Calu3 (cell line): Measurements from ENCODE around the gene SLC22A23. TPM values are rescaled to one million over a fixed set of nuclear protein-coding genes. Genes with fewer than 3 reads are reported as not detected.

Experiments
- BruUV-seq: library from RNA; stranded (reverse); fragments of 400-500 nt; replicated peaks from 2 replicates; lab custom pipeline; 2021; lab: Mats Ljungman, UMichigan
- CTCF ChIA-PET: fragments of 300-600 bp; sonication (Branson Sonifier 250); formaldehyde crosslinking; loops from one replicate; lab custom pipeline; 2022; ENCODE audit warnings: antibody characterized with exemption; lab: Charles Lee
- DNase-seq: peaks from one replicate; pipeline ENCODE4 v3.0.0; 2022
- H3K27ac Mint-ChIP-seq: one replicate; pipeline ENCODE4 v1.8.0; 2022; ENCODE audit warnings: mixed read lengths; ENCODE audit not compliant: unreplicated experiment
- H3K27me3 Mint-ChIP-seq: one replicate; pipeline ENCODE4 v1.8.0; 2022; ENCODE audit warnings: mixed read lengths; ENCODE audit not compliant: unreplicated experiment
- H3K36me3 Mint-ChIP-seq: one replicate; pipeline ENCODE4 v1.8.0; 2022; ENCODE audit warnings: mild to moderate bottlenecking, moderate library complexity, mixed read lengths; ENCODE audit not compliant: insufficient read depth, unreplicated experiment
- H3K4me1 Mint-ChIP-seq: one replicate; pipeline ENCODE4 v1.8.0; 2022; ENCODE audit warnings: mild to moderate bottlenecking, low read depth, mixed read lengths; ENCODE audit not compliant: unreplicated experiment
- H3K4me3 Mint-ChIP-seq: one replicate; pipeline ENCODE4 v1.8.0; 2022; ENCODE audit warnings: mild to moderate bottlenecking, low read depth, moderate library complexity, mixed read lengths; ENCODE audit not compliant: unreplicated experiment
- H3K9me3 Mint-ChIP-seq: one replicate; pipeline ENCODE4 v1.8.0; 2022; ENCODE audit warnings: low read depth, mixed read lengths; ENCODE audit not compliant: unreplicated experiment
- intact Hi-C: fragments of 100-400 bp; cut with micrococcal nuclease; formaldehyde crosslinking; loops from one replicate; pipeline ENCODE4 v1.10.0; 2022; ENCODE audit not compliant: unreplicated experiment
- total RNA-seq: library from RNA; stranded (reverse); gene quantifications from 2 replicates; pipeline ENCODE4 v1.2.3, GENCODE V29; 2022
- TF ChIP-seq, protein P1 (sequence below): fragments of 200-600 bp; IDR thresholded peaks from one replicate; pipeline ENCODE4 v1.8.0; 2022; ENCODE audit warnings: antibody characterized with exemption; ENCODE audit not compliant: unreplicated experiment

Gene SLC22A23
- total RNA-seq, 1 experiment from 2014 or later = 3.9 TPM

DNA sequence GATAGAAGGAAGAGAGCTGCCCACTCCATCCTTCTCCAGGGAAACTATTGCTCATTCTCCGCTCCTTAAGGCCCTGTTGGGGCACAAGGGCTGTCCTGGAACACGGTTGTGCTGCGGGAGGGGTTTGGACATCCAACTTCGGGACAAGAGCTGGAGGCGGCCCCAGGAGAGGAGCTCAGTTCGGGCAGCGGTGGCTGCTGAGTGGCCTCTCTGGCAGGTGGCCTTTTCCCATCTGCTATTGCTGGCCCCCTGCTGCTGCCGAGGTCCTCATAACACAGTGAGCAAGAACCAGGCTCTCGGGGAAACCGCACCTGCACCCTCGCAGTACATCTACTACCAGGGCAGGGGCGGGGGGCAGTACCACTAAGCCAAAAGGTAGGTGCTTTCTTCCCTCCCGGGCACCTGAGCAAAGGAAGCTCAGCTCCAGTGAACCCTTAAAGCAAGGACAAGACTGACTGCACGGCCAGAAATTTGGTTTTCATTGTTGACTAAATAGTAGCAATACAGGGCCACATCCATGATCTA lies 134.4 kb downstream of the SLC22A23 start:
- Mint-ChIP-seq H3K36me3 (no peaks in the 10 kb centered on the region), H3K27me3 (peaks cover 18% of the 10 kb centered on the region), H3K27ac (no peak overlapping the region), H3K9me3 (no peaks in the 10 kb centered on the region), H3K4me3 (no peak overlapping the region), H3K4me1 (peaks cover 15% of the 10 kb centered on the region)
- intact Hi-C loops = no loop called here
- no peak for DNase-seq
- no TSS peak for BruUV-seq
- TF ChIP-seq, protein P1, sequence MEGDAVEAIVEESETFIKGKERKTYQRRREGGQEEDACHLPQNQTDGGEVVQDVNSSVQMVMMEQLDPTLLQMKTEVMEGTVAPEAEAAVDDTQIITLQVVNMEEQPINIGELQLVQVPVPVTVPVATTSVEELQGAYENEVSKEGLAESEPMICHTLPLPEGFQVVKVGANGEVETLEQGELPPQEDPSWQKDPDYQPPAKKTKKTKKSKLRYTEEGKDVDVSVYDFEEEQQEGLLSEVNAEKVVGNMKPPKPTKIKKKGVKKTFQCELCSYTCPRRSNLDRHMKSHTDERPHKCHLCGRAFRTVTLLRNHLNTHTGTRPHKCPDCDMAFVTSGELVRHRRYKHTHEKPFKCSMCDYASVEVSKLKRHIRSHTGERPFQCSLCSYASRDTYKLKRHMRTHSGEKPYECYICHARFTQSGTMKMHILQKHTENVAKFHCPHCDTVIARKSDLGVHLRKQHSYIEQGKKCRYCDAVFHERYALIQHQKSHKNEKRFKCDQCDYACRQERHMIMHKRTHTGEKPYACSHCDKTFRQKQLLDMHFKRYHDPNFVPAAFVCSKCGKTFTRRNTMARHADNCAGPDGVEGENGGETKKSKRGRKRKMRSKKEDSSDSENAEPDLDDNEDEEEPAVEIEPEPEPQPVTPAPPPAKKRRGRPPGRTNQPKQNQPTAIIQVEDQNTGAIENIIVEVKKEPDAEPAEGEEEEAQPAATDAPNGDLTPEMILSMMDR = no peak
- CTCF ChIA-PET = no interaction called here

DNA sequence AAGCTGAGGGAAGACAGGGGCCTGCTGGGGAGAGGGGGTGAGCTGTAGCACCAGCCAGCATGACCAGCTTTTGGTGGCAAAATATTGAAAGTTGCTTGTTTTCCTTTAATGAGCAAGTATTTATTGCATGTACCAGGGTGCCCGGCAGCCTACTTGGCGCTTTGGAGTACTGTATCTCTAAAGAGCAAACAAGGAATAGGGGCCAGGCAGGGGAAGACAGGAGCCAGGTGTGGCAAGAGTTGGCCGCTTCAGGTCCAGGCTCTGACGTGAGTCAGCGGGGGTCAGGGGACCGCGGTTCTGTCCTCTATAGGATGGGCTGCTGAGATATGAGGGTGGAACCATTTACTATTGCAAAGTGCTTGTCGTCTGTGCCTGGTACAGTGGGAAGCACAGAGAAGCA lies 135.0 kb downstream of the SLC22A23 start:
- no peaks in the 10 kb centered on the region for H3K9me3 Mint-ChIP-seq
- no TSS peak for BruUV-seq
- H3K4me3 Mint-ChIP-seq = no peak overlapping the region
- CTCF ChIA-PET = no interaction called here
- intact Hi-C loops = no loop called here
- no peaks in the 10 kb centered on the region for H3K36me3 Mint-ChIP-seq
- H3K27ac Mint-ChIP-seq = no peak overlapping the region
- TF ChIP-seq, protein P1 = no peak
- DNase-seq = no peak
- H3K4me1 Mint-ChIP-seq = peaks cover 15% of the 10 kb centered on the region
- peaks cover 23% of the 10 kb centered on the region for H3K27me3 Mint-ChIP-seq

DNA sequence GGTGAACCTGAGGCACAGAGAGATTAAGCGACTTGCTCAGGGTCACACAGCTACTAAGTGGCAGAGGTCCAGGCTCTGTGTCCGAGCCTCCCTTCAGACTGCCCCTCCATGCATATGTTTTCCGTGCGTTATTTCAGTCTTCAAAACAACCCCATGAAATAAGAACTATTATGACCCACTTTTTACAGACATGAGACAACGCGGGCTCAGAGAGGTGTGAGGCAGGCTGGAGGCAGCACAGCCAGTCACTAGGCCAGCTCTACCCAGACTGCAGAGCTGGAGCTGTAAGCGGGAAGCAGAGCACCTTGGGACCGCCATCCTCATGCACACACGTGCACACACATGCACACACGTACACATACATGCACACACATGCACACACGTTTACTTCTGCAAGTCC lies 135.8 kb downstream of the SLC22A23 start:
- no peak overlapping the region for H3K27ac Mint-ChIP-seq
- H3K36me3 Mint-ChIP-seq = no peaks in the 10 kb centered on the region
- TF ChIP-seq, protein P1 = no peak
- H3K9me3 Mint-ChIP-seq = no peaks in the 10 kb centered on the region
- CTCF ChIA-PET = interaction anchor here (0.6 kb wide), 1 partner anchor 21 kb away, joined by 6 read pairs; no protein-coding TSS in a partner anchor
- H3K4me3 Mint-ChIP-seq = no peak overlapping the region
- no TSS peak for BruUV-seq
- DNase-seq = no peak
- H3K4me1 Mint-ChIP-seq = peaks cover 15% of the 10 kb centered on the region
- peaks cover 28% of the 10 kb centered on the region for H3K27me3 Mint-ChIP-seq
- intact Hi-C loops = no loop called here

DNA sequence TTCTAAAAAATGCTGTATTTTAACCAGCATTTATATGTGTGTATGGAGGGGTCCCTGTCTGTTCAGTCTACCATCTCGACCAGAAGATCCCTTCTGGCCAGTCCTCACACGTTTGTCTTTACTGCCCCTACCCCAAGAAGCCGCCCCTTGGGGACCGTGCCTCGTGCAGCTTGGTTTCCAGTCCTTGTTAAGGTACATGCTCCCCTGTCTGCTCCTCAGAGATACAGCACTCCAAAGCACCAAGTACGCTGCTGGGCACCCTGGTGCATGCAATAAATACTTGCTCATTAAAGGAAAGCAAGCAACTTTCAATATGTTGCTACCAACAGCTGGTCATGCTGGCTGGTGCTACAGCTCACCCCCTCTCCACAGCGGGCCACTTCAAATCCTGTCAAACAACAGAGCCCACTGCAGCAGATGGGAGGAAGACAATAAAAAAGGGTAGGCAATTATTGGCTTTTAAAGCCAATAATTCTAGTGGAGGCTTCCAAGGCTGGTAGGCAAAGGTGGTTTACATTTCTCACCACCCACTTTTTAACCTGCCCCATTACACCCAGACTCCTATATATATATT lies 136.5 kb downstream of the SLC22A23 start:
- peaks cover 15% of the 10 kb centered on the region for H3K4me1 Mint-ChIP-seq
- no peaks in the 10 kb centered on the region for H3K9me3 Mint-ChIP-seq
- TF ChIP-seq, protein P1 = no peak
- H3K4me3 Mint-ChIP-seq = no peak overlapping the region
- H3K27ac Mint-ChIP-seq = no peak overlapping the region
- H3K27me3 Mint-ChIP-seq = peaks cover 28% of the 10 kb centered on the region
- no peaks in the 10 kb centered on the region for H3K36me3 Mint-ChIP-seq
- CTCF ChIA-PET = interaction anchor here (0.6 kb wide), 2 partner anchors 21 to 1429 kb away, joined by 6 read pairs; no protein-coding TSS in a partner anchor
- intact Hi-C loops = no loop called here
- no peak for DNase-seq
- no TSS peak for BruUV-seq
